ACC112 (cell line): ENCODE results near the gene EMC10.
"Not testable (repeated sequence)": the region's sequence is repeated elsewhere in the genome, so short reads cannot be mapped to it uniquely, and the experiment has no call there.

Source experiments
- H2AFZ ChIP-seq: fragments of 200-600 bp; sonication (generic); one replicate; pipeline ENCODE4 v1.6.0; 2017; ENCODE audit warnings: antibody characterized with exemption, low read length; ENCODE audit not compliant: unreplicated experiment
- H3K27ac ChIP-seq: fragments of 200-600 bp; sonication (generic); 2 replicates; pipeline ENCODE4 v1.5.1; 2014; ENCODE audit warnings: low read depth, mild to moderate bottlenecking, antibody characterized with exemption, low read length, moderate library complexity
- H3K27me3 ChIP-seq: fragments of 200-600 bp; sonication (generic); 2 replicates; pipeline ENCODE4 v1.6.1; 2014; ENCODE audit warnings: mild to moderate bottlenecking, antibody characterized with exemption, low read length, moderate library complexity, mixed read lengths; ENCODE audit not compliant: insufficient read depth
- H3K36me3 ChIP-seq: fragments of 200-600 bp; sonication (generic); 2 replicates; pipeline ENCODE4 v1.6.1; 2016; ENCODE audit warnings: mild to moderate bottlenecking, antibody characterized with exemption, low read length, moderate library complexity, mixed read lengths; ENCODE audit not compliant: insufficient read depth
- H3K4me1 ChIP-seq: fragments of 200-600 bp; sonication (generic); one replicate; pipeline ENCODE4 v1.6.1; 2016; ENCODE audit warnings: low read length, mixed read lengths; ENCODE audit not compliant: insufficient read depth, unreplicated experiment, control insufficient read depth
- H3K4me3 ChIP-seq: fragments of 200-600 bp; sonication (generic); 2 replicates; pipeline ENCODE4 v1.5.1; 2014; ENCODE audit warnings: mild to moderate bottlenecking, low read depth, low read length
- H3K79me2 ChIP-seq: fragments of 200-600 bp; sonication (generic); one replicate; pipeline ENCODE4 v1.6.0; 2016; ENCODE audit warnings: low read length; ENCODE audit not compliant: control insufficient read depth, unreplicated experiment, insufficient read depth

The EMC10 gene

GRCh38 chr19:50465986-50466705 is 10.2 kb upstream of the EMC10 start:
- Histone ChIP-seq H3K36me3 (no peaks in the 10 kb centered on the region), H3K27ac (no peak overlapping the region), H3K4me3 (no peak overlapping the region), H3K79me2 (no peaks in the 10 kb centered on the region), H2AFZ (no peak overlapping the region), H3K27me3 (no peaks in the 10 kb centered on the region), H3K4me1 (no peaks in the 10 kb centered on the region)

GRCh38 chr19:50466706-50467039 is 9.6 kb upstream of the EMC10 start:
- Histone ChIP-seq H3K27ac (no peak overlapping the region), H3K27me3 (no peaks in the 10 kb centered on the region), H3K36me3 (no peaks in the 10 kb centered on the region), H3K4me3 (no peak overlapping the region), H2AFZ (no peak overlapping the region), H3K79me2 (no peaks in the 10 kb centered on the region), H3K4me1 (no peaks in the 10 kb centered on the region)

GRCh38 chr19:50467566-50467965 is 8.7 kb upstream of the EMC10 start:
- no peak overlapping the region for H3K27ac ChIP-seq
- H3K4me1 ChIP-seq = no peaks in the 10 kb centered on the region
- no peak overlapping the region for H2AFZ ChIP-seq
- no peaks in the 10 kb centered on the region for H3K79me2 ChIP-seq
- H3K27me3 ChIP-seq = no peaks in the 10 kb centered on the region
- H3K4me3 ChIP-seq = no peak overlapping the region
- H3K36me3 ChIP-seq = no peaks in the 10 kb centered on the region

GRCh38 chr19:50468818-50469217 is 7.5 kb upstream of the EMC10 start:
- no peak overlapping the region for H3K4me3 ChIP-seq
- no peaks in the 10 kb centered on the region for H3K79me2 ChIP-seq
- no peaks in the 10 kb centered on the region for H3K36me3 ChIP-seq
- H3K4me1 ChIP-seq = no peaks in the 10 kb centered on the region
- no peak overlapping the region for H3K27ac ChIP-seq
- H3K27me3 ChIP-seq = no peaks in the 10 kb centered on the region
- no peak overlapping the region for H2AFZ ChIP-seq

- not testable (repeated sequence) for H3K27me3 ChIP-seq, H3K36me3 ChIP-seq, H3K79me2 ChIP-seq, H3K4me1 ChIP-seq, H3K27ac ChIP-seq, H2AFZ ChIP-seq, H3K4me3 ChIP-seq
Observed at GRCh38 chr19:50473336-50473735, 3.0 kb upstream of the EMC10 start.

GRCh38 chr19:50475101-50475568 is 1.2 kb upstream of the EMC10 start:
- Histone ChIP-seq H2AFZ (no peak overlapping the region), H3K4me3 (no peak overlapping the region), H3K4me1 (peaks cover 6% of the 10 kb centered on the region), H3K27me3 (no peaks in the 10 kb centered on the region), H3K27ac (no peak overlapping the region), H3K79me2 (peaks cover 9% of the 10 kb centered on the region), H3K36me3 (no peaks in the 10 kb centered on the region)

- no peaks in the 10 kb centered on the region for H3K27me3 ChIP-seq
- H3K27ac ChIP-seq = no peak overlapping the region
- H2AFZ ChIP-seq = no peak overlapping the region
- H3K4me3 ChIP-seq = no peak overlapping the region
- peaks cover 6% of the 10 kb centered on the region for H3K4me1 ChIP-seq
- H3K79me2 ChIP-seq = peaks cover 9% of the 10 kb centered on the region
- H3K36me3 ChIP-seq = no peaks in the 10 kb centered on the region
Observed at GRCh38 chr19:50475736-50476223, 527 bp upstream of the EMC10 start.

GRCh38 chr19:50476907-50477238 is 566 bp downstream of the EMC10 start:
- Histone ChIP-seq H2AFZ (peak overlapping the region; percentile 92), H3K27me3 (no peaks in the 10 kb centered on the region), H3K4me1 (peaks cover 6% of the 10 kb centered on the region), H3K79me2 (peaks cover 9% of the 10 kb centered on the region), H3K27ac (no peak overlapping the region), H3K4me3 (peak overlapping the region; percentile 83), H3K36me3 (no peaks in the 10 kb centered on the region)

GRCh38 chr19:50477751-50478515 is 1.6 kb downstream of the EMC10 start:
- H3K27ac ChIP-seq = no peak overlapping the region
- H3K27me3 ChIP-seq = no peaks in the 10 kb centered on the region
- H2AFZ ChIP-seq = no peak overlapping the region
- peaks cover 6% of the 10 kb centered on the region for H3K4me1 ChIP-seq
- peaks cover 9% of the 10 kb centered on the region for H3K79me2 ChIP-seq
- no peaks in the 10 kb centered on the region for H3K36me3 ChIP-seq
- peak overlapping the region; percentile 83; the same call in 1 of the 2 replicates for H3K4me3 ChIP-seq

GRCh38 chr19:50478901-50479715 is 2.8 kb downstream of the EMC10 start:
- H3K27me3 ChIP-seq = no peaks in the 10 kb centered on the region
- H3K36me3 ChIP-seq = no peaks in the 10 kb centered on the region
- no peak overlapping the region for H3K27ac ChIP-seq
- no peak overlapping the region for H3K4me3 ChIP-seq
- peaks cover 6% of the 10 kb centered on the region for H3K4me1 ChIP-seq
- no peak overlapping the region for H2AFZ ChIP-seq
- H3K79me2 ChIP-seq = peaks cover 9% of the 10 kb centered on the region
